Activated CD4-positive, alpha-beta T cell treated with anti-CD3 and anti-CD28 coated beads, Interleukin-2, amount 50 U/mL, for 24 hours (primary cell): Measurements from ENCODE around the gene URI1.

ENCODE experiments used
- DNase-seq, 2 donors: peaks; one replicate each; pipeline ENCODE4 v3.0.0-alpha.2; 2020; ENCODE audit warnings: low read depth in 1 of 2, low spot score in 1 of 2

The URI1 gene

DNA sequence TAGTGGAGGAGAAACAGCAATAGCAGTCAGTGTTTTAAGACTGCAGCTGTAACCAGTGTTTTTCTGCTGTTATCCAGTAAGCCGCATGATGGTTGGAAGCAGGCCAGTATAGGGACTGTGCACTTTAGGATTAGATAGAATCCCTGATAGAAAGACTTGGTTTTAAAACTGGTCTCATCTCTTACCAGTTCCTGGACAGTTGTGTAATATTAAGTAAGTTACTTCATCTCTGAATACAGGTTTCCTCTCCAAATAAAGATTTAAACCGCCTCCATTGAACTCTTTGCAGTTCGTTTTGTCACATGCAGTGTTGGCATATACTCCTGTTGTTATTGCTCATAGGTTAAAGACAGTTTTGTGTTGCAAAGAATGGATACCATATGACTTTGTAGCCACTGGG, 25.6 kb downstream of the URI1 start:
- no peak for DNase-seq

DNA sequence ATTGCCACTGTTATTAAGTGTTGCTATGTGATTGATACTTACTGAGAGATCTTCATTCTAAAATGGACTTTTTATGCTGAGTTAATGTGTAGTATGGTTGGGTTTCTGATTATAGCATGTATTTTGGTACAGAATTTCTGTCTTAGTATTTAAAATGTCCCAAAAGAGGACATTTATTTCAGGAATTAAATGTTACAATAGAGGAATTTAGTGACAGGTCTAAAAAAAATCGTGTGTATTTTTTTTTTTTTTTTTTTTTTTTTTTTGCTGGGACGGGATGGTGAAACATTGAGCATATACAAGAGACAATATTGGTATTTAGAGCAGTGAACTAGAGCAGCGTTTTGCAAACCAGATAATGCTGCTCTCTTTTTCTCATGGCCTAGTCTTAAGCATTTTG, 27.9 kb downstream of the URI1 start:
- no peak for DNase-seq

DNA sequence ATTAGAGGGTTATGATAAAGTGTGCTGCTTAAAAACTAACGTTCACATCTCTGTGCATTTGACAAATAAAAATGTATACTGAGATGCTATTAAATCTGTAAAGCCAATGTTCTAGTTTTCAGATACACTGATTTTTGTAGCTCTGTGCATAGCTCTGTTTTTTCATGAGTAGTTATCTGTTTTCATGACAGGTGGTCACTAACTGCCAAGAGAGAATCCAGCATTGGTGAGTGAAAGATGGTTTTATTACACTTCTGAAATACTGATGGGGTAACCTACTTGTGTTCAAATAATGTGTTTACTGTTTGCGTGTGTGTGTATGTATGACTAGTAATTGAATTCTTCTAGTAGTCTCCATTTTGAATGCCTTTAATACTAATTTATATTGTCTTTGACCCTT, 29.0 kb downstream of the URI1 start:
- DNase-seq = no peak

DNA sequence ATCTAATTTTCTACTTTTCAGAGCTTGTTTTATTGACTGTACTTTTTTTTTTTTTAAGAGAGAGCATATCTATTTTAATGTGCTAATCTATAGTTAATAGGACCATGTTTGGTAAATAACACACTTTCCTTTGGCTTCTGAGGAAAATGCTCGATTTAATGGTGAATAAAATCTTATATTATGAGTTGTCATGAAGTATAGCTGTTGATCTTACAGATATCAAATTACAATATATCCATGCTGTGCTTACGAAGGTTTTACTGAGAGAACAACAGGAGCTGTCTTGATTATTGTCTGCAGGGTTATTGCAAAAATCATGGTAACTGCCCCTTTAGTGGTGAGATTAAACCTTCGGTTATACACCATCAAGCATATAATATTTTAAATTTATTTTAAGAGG, 29.6 kb downstream of the URI1 start:
- DNase-seq = no peak

DNA sequence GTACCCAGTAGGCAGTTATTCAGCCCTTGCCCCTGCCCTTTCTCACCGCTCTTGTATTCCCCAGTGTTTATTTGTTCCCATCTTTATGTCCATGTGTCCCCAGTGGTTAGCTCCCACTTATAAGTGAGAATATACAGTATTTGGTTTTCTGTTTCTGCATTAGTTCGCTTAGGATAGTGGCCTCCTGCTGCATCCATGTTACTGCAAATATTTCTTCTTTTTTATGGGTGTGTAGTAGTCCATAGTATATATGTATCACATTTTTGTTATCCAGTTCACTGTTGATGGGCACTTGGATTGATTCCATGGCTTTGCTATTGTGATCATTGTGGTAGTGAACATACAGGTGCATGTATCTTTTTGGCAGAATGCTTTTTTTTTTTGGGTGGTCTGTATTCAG, 32.7 kb downstream of the URI1 start:
- no peak for DNase-seq

DNA sequence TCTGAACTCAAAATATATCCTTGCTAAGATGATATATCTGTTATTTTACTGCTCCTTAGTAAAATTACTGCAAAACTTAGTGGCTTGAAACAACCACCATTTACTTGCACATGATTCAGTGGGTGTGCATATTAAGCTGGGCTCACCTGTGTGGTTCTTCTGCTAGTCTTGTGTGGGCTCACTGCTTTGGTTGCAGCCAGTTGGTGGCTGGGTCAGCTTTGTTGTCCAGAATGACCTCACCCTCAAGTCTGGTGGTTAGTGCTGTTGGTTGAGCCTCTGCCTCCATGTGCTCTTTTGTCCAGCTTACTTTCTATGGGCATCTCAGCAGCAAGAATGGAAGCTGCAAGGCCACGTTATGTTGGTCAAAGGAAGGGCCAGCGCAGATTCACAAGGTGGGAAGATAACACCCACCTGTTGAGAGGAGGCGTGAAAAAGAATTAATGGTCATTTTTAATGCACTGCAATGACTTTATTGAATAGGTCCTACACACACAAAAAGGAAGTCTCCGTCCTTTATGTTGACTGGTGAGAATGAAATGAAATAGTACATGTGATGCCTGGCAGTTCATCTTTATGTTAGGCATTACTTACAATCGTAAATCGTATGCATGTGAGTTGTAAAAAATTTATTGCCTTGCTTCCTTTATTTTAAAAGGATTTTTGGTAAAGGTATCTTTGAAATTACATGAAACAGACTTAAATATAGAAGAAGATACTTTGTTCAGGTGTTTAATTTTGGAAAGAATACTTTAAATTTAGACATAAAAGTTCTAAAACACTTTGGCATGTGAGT, 34.3 kb downstream of the URI1 start:
- no peak for DNase-seq

DNA sequence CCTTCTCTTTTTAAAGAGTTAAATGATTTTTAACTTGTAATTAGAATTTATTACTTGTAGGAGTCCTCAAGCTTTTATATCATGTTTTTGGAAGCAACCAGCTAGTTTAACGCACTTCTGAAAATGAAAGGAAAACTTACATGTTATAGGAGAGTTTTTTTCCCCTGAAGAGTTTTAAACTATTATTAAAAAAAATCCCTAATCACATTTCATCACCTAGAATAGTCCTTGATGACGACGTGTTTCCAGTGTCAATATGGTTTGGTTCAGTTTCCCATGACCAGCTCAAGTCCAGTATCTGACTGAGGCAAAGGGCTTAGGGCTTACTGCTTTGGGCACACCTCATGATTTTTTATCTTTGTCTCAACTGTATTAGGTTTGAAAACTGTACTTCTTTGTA, 36.0 kb downstream of the URI1 start:
- no peak for DNase-seq

DNA sequence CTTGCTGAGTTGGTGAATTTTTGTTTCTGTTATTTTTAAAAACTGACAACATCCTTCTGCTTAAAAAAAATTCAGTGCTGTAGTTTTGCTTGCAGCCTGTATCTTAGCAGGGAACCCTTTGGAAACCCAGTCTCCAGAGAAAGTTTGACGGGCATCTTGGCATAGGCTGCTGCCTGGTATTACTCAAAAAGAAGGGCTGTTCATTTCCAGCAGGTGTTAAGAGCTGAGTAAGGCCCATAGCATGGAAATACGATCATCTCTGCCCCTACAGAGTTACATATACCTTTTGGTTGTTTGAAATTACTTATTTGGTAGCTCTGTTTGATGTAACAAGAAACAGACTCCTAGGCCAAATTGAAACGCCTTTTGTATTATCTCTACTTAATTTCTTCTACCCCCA, 41.5 kb downstream of the URI1 start:
- no peak for DNase-seq

DNA sequence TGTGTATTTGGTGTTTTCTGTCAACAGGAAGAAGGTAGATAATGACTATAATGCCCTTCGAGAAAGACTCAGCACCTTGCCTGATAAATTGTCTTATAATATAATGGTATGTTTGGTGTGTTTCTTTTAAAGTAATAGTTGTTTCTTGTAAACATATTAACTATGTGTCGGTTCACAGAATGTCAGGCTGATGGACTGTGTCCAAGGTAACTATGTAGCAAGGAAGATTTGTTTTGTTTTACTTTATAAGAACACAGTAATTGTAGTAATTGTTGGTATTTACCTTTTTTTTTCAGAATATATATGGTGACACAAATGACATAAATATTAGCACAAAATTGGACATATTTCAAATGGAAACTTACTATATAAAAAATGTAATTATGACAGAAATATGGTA, 43.2 kb downstream of the URI1 start:
- no peak for DNase-seq

DNA sequence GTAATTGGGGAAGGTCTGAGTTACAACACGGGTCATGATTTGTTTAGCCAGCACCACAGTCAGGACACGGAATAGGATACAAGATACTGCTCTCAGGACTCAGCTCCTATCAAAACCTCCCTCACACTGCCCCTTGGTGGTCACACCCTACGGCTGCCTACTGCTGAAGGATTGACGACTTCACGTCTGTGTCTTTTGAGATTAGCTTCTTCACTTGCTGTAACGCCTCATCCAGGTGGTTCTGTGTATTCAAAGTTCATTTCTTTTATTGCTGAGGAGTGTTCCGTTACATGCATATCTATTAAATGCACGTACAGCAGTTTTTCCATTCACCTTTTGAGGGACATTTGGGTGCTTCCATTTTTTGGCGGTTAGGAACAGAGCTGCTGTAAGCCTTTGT, 46.3 kb downstream of the URI1 start:
- DNase-seq = no peak

DNA sequence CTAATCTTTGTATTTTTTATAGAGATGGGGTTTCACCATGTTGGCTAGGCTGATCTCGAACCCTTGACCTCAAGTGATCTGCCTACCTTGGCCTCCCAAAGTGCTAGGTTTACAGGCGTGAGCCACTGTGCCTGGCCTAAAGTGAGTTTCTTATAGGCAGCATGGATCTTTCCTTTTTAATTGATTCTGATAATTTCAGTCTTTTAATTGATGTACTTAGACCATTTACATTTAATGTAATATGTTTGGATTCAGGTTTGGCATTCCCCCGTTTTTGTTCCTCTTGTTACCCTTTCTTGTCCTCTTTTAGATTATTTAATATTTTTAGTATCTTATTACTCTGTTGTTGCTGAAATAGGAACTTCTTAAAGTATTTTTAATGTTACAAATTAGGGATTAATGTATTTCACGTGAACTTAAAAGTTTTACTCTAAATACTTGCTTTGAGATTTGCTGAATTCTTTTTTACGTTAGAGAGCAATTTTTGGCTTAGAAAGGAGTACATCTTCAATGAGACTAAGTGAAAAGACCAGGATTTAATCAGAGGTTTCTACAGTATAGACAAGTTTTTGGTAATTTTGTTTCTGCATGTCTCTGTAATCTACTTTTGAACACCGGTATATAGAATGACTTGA, 50.3 kb downstream of the URI1 start:
- no peak for DNase-seq

DNA sequence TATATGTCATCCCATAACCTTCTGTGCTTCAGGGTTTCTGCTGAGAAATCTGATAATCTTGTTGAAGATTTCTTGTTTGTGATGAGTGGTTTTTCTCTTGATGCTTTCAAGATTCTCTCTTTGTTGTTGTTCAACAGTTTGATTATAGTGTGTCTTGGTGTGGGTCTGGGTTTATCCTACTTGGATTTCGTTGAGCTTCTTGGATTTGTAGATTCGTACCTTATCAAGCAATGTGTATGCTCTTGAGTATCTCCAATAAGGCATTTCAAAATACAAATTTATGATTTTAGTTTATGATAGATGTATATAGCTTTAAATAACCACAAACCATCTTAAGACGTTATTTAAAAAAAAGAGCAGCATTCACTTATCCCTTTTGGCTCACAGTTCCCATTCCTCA, 57.5 kb downstream of the URI1 start:
- DNase-seq = no peak

DNA sequence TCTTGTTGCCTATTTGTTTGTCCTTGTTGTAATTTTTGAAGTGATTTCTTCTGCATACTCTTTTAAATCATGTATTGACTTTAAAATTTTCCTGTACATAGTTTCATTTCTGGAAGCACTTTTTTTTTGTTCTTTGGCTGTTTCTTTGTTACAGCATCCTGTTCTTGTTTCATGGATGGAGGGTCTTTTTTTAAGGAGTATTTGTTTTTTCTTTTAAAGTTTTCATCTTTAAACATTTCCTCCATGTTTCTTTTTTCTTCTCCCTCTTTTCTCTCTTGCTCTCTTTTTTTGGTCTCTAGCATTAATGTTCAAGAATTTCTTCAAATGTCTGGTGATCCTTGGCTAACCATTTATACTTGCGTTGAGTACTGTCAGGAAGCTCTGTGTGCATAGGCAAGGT, 58.8 kb downstream of the URI1 start:
- no peak for DNase-seq

DNA sequence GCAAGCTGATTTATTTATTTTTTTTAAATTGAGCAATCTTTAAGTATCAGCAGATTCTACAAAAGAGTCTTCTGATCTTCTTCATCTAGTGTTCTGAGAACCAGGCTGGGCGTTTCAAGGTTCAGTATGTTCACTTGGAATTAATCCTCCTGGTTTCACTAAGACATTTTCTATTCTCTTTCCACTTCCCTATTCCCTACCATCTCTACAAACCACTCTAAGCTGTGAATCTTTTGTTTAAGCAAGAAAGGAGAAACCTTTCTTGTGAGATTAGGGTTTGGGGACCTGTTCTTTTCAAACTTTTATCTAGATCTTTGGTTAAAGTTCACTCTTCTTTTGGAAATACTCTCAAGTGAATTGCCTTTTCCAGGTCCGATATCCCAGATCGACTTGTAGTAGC, 59.3 kb downstream of the URI1 start:
- DNase-seq = no peak

DNA sequence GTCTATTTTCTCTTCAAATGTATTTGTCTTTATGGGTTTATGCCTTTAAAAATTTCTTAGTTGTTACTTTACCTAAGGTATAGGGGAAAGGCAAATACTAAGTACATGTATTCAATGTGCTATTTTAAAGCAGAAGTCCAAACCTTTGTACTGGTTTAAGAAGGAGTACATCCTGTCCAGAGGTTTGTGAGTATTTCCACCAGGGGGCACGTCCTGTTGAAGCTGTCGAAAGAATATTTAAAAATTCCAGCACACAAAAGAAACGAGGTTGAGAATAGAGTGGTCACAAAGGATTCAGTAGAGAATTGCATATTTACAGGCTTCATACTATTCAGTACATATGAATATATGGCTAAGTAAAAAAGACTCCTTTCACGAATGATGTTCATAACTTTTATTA, 59.8 kb downstream of the URI1 start:
- DNase-seq = no peak

DNA sequence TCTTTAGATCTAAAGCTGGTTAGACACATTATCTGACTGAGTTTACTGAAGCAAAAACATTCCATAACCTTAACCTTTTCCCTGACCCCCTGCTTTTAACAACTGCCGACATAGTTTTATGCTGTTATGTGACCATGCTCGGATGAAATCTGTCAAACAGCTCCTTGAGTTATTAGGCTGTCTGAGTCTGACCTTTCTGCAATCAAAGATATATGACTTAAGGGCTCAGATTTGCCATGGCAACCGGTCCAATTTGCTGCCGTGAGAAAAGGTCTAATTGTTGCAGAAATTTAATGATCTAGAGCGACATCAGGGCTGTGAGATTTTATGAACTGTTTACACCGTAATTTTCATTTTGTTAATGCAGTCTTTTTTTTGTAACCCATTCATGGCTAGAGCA, 61.8 kb downstream of the URI1 start:
- no peak for DNase-seq

DNA sequence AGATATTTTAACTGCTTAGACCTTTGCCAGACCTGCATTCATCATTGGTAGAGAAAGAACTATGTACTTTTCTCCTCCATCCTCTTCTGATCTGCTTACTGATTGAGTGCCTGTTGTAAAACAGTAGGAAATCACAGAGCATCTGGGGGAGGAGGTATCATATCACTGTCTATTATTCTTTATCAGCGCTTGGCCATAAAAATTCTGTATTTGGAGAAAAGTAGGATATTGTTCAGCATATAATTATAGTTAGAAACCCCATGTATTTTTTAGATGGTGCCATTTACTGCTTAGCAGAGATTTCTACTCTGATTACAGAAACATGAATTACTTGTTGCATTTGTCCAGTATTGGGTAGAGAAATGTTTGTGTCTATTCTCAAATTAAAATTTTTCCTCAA, 62.4 kb downstream of the URI1 start:
- no peak for DNase-seq

DNA sequence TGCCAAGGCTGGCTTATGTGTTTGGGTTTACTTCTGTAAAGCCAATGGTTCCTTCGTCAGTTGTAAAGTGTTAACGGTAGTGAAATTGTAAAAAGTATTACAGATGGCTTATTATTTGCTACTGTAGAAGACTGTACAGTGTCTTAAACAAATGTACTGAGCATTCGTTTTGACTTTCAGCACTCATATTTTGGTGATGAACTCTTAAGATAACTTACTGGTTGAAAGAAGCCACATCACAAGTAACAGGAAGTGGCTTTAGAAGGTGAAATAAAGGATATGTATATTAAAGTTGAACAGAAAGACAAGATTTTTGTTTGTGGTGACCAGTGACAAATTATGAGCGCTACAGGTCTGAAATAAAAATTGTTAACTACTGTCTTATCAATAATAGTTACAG, 64.2 kb downstream of the URI1 start:
- DNase-seq = no peak

DNA sequence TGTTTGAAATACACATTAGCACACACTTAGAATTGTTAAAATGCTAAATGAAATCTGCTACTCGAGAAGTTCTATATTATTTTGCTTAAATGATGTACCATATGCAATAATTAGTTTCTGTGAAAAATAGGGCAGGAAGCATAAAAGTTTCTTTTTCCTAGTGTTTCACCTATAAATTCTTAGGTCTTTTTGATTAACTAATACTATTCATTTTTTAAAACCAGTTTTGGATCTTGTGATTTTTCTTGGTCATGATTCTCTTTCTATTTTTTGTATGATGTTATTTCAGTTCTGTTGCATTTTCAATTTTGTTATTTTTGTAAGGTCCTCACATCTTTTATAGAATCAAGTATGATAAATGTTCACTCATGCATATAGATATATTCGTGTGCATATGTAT, 66.1 kb downstream of the URI1 start:
- DNase-seq = no peak

DNA sequence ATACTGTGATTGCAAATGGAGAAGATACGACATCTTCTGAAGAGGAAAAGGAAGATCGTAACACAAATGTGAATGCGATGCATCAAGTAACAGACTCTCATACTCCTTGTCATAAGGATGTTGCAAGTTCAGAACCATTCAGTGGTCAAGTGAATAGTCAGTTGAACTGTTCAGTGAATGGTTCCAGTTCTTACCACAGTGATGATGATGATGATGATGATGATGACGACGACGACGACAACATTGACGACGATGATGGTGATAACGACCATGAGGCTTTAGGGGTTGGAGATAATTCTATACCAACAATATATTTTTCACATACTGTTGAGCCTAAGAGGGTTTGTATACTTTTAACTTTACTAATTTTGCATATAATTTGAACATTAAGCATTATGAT, 67.0 kb downstream of the URI1 start:
- no peak for DNase-seq

DNA sequence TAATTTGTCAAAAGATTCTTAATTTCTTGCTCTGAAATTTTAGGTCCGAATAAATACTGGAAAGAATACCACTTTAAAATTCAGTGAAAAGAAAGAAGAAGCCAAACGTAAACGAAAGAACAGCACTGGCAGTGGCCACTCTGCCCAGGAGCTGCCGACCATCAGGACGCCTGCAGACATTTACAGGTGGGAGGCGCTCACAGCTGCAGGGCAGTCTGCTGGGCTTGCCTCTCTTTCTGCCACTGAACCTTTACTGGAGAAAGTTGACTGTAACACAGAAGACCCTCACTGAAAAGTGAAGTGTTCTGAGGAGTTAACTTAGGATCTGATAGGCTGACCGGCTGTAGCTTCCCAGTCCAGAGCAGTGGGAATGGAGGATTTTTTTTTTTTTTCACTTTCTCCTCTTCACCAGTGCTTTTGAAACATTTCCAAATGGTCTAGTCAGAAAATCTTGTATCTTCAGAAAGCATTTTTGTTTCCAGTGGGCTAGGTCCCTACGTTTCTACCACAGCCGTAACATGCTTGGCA, 69.1 kb downstream of the URI1 start:
- DNase-seq = no peak

DNA sequence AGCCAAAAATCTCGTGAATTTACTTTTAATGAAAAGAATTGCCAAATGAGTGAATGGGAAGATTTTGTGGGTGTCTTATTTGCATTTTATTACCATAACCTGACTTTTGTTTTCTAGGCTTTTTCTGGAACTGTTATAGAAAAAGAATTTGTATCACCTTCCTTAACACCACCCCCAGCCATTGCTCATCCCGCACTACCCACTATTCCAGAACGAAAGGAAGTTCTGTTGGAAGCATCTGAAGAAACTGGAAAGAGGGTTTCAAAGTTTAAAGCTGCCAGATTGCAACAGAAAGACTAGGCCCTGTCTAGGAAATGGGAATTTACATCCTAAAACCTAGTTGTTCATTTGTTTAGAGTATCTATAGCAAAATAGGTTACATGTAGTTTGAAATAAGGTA, 72.7 kb downstream of the URI1 start:
- no peak for DNase-seq

DNA sequence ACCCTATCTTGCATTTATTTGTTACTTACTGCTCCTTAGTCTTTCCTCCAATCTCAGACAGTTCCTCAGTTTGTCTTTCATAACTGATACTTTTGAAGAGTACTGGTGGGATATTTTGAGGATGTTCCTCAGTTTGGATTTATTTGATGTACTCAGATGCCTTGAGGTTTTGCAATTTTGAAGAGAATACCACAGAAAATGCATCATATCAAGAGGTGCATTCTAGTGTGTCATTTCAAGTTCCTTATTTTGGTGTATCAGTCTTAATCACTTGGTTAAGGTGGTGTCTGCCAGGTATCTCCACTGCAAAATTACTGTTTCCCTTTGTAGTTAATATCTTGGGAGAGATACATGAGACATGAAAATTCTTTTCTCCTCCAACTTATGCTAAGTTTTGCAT, 75.1 kb downstream of the URI1 start:
- no peak for DNase-seq
